Mesenchymal stem cell (in vitro differentiated cells and primary cell): ENCODE measurements around the gene TMEM165.

Experiments
- DNase-seq: peaks from one replicate; pipeline ENCODE4 v3.0.0-alpha.2; 2013
- H2AFZ ChIP-seq: one replicate; pipeline ENCODE4 v1.6.1; 2013; ENCODE audit warnings: low read depth, mild to moderate bottlenecking, control low read depth, inconsistent platforms, low read length, moderate library complexity
- H2AK5ac ChIP-seq: 2 replicates; pipeline ENCODE4 v1.6.1; 2013; ENCODE audit warnings: low read length, moderate library complexity, mild to moderate bottlenecking, inconsistent platforms; ENCODE audit not compliant: severe bottlenecking
- H2BK120ac ChIP-seq: one replicate; pipeline ENCODE4 v1.6.1; 2013; ENCODE audit warnings: low read depth, mild to moderate bottlenecking, inconsistent platforms, low read length, moderate library complexity
- H2BK12ac ChIP-seq, 2 experiments: one replicate each; pipeline ENCODE4 v1.6.1; 2013; ENCODE audit warnings: inconsistent platforms in 2 of 2, low read length in 2 of 2, mild to moderate bottlenecking in 2 of 2, moderate library complexity in 2 of 2, control low read depth in 1 of 2
- H2BK15ac ChIP-seq: one replicate; pipeline ENCODE4 v1.6.1; 2013; ENCODE audit warnings: mild to moderate bottlenecking, low read depth, inconsistent platforms; ENCODE audit not compliant: poor library complexity, severe bottlenecking
- H2BK5ac ChIP-seq: 2 replicates; pipeline ENCODE4 v1.6.1; 2013; ENCODE audit warnings: low read depth, mild to moderate bottlenecking, low read length, control low read depth, inconsistent platforms; ENCODE audit not compliant: poor library complexity, severe bottlenecking
- H3K14ac ChIP-seq, 2 experiments: one replicate each; pipeline ENCODE4 v1.6.1; 2013; ENCODE audit warnings: inconsistent platforms in 2 of 2, low read length in 2 of 2, control low read depth in 1 of 2, mild to moderate bottlenecking in 1 of 2, moderate library complexity in 1 of 2
- H3K18ac ChIP-seq, 2 experiments: one replicate each; pipeline ENCODE4 v1.6.1; 2013; ENCODE audit warnings: inconsistent platforms in 2 of 2, low read length in 2 of 2, control low read depth in 1 of 2, low read depth in 1 of 2, mild to moderate bottlenecking in 1 of 2
- H3K23ac ChIP-seq, 2 experiments: one replicate each; pipeline ENCODE4 v1.6.1; 2013; ENCODE audit warnings: inconsistent platforms in 2 of 2, low read length in 2 of 2, mild to moderate bottlenecking in 2 of 2, moderate library complexity in 2 of 2, control low read depth in 1 of 2
- H3K27ac ChIP-seq: 2 replicates; pipeline ENCODE4 v1.5.1; 2013; ENCODE audit warnings: mild to moderate bottlenecking, moderate library complexity, low read length, control low read depth, inconsistent platforms; ENCODE audit not compliant: poor library complexity, severe bottlenecking
- H3K27me3 ChIP-seq, 2 experiments: 2 replicates each; pipeline versions ENCODE4 v1.6.1 to v1.7.0; 2013; ENCODE audit warnings: low read length in 2 of 2, mild to moderate bottlenecking in 2 of 2, moderate library complexity in 2 of 2, control low read depth in 1 of 2, inconsistent platforms in 1 of 2; ENCODE audit not compliant: control insufficient read depth in 1 of 2, insufficient read depth in 1 of 2
- H3K36me3 ChIP-seq, 2 experiments: 2 replicates each; pipeline versions ENCODE4 v1.6.1 to v1.7.0; 2013; ENCODE audit warnings: low read length in 2 of 2, control low read depth in 1 of 2, inconsistent platforms in 1 of 2, low read depth in 1 of 2, mild to moderate bottlenecking in 1 of 2; ENCODE audit not compliant: insufficient read depth in 2 of 2, control insufficient read depth in 1 of 2
- H3K4ac ChIP-seq, 2 experiments: one replicate each; pipeline ENCODE4 v1.6.1; 2013; ENCODE audit warnings: inconsistent platforms in 2 of 2, low read length in 2 of 2, mild to moderate bottlenecking in 2 of 2, moderate library complexity in 2 of 2, control low read depth in 1 of 2, low read depth in 1 of 2
- H3K4me1 ChIP-seq: 2 replicates; pipeline ENCODE4 v1.6.1; 2013; ENCODE audit warnings: low read depth, low read length, control low read depth; ENCODE audit not compliant: control insufficient read depth, insufficient read depth
- H3K4me2 ChIP-seq: 2 replicates; pipeline ENCODE4 v1.6.1; 2013; ENCODE audit warnings: low read length, mild to moderate bottlenecking, inconsistent platforms; ENCODE audit not compliant: poor library complexity, severe bottlenecking
- H3K4me3 ChIP-seq, 2 experiments: 2 replicates each; pipeline versions ENCODE4 v1.5.1 to v1.7.0; 2013; ENCODE audit warnings: low read length in 2 of 2, mild to moderate bottlenecking in 2 of 2, control low read depth in 1 of 2, low read depth in 1 of 2; ENCODE audit not compliant: insufficient read depth in 1 of 2
- H3K79me1 ChIP-seq: replicated peaks from 2 replicates; pipeline ENCODE4 v1.6.1; 2013; ENCODE audit warnings: mild to moderate bottlenecking, control low read depth, low read length, inconsistent platforms; ENCODE audit not compliant: poor library complexity, severe bottlenecking
- H3K9ac ChIP-seq: 2 replicates; pipeline ENCODE4 v1.7.0; 2013; ENCODE audit warnings: mild to moderate bottlenecking, low read length, moderate library complexity
- H3K9me3 ChIP-seq: 2 replicates; pipeline ENCODE4 v1.7.0; 2013; ENCODE audit warnings: mild to moderate bottlenecking, low read length; ENCODE audit not compliant: control insufficient read depth
- H4K8ac ChIP-seq: one replicate; pipeline ENCODE4 v1.6.1; 2013; ENCODE audit warnings: inconsistent platforms, mild to moderate bottlenecking, low read length, moderate library complexity
- H4K91ac ChIP-seq: one replicate; pipeline ENCODE4 v1.6.1; 2013; ENCODE audit warnings: mild to moderate bottlenecking, low read length, inconsistent platforms
- WGBS: methylation state at CpG from one replicate; pipeline ENCODE4 v1.1.7; 2013; ENCODE audit warnings: mixed read lengths; 5-methylcytosine and 5-hydroxymethylcytosine counted together

TMEM165 gene

GRCh38 chr4:55399581-55399980 lies 3.8 kb downstream of the TMEM165 start:
- H3K23ac ChIP-seq = no peak overlapping the region
- no peak overlapping the region for H4K8ac ChIP-seq
- peaks cover under 1% of the 10 kb centered on the region for H3K79me1 ChIP-seq
- no peak overlapping the region for H2BK12ac ChIP-seq
- H2BK5ac ChIP-seq = no peak overlapping the region
- H3K27me3 ChIP-seq = no peaks in the 10 kb centered on the region
- no peak overlapping the region for H3K4ac ChIP-seq
- H2BK120ac ChIP-seq = no peak overlapping the region
- no peak overlapping the region for H3K27ac ChIP-seq
- no peak for DNase-seq
- H3K36me3 ChIP-seq = peaks cover 6 to 36% of the 10 kb centered on the region in 2 experiments
- no peaks in the 10 kb centered on the region for H3K9me3 ChIP-seq
- no peak overlapping the region for H3K4me2 ChIP-seq
- H2AFZ ChIP-seq = no peak overlapping the region
- H3K9ac ChIP-seq = peak overlapping the region; percentile 96
- no peak overlapping the region for H2BK15ac ChIP-seq
- WGBS = no CpG with 5 or more reads among the region's 1 CpG
- H3K14ac ChIP-seq = no peak overlapping the region
- H3K4me1 ChIP-seq = peaks cover 2% of the 10 kb centered on the region
- H4K91ac ChIP-seq = no peak overlapping the region
- peak overlapping the region in 1 of 2 experiments; percentile 80 for H3K4me3 ChIP-seq
- H2AK5ac ChIP-seq = no peak overlapping the region
- H3K18ac ChIP-seq = no peak overlapping the region

GRCh38 chr4:55405073-55405472 lies 9.3 kb downstream of the TMEM165 start:
- Histone ChIP-seq H3K14ac (no peak overlapping the region), H2BK5ac (no peak overlapping the region), H3K4ac (no peak overlapping the region), H3K36me3 (peaks cover 12 to 62% of the 10 kb centered on the region in 2 experiments), H3K27ac (no peak overlapping the region), H2AFZ (no peak overlapping the region), H2BK120ac (no peak overlapping the region), H3K23ac (no peak overlapping the region), H3K18ac (no peak overlapping the region), H4K8ac (no peak overlapping the region), H4K91ac (no peak overlapping the region), H3K27me3 (no peaks in the 10 kb centered on the region), H3K9me3 (no peaks in the 10 kb centered on the region), H3K4me1 (peaks cover 2% of the 10 kb centered on the region), H3K9ac (no peak overlapping the region), H3K4me3 (no peak overlapping the region), H2BK15ac (no peak overlapping the region), H2AK5ac (no peak overlapping the region), H3K79me1 (no peaks in the 10 kb centered on the region), H2BK12ac (no peak overlapping the region), H3K4me2 (no peak overlapping the region)
- WGBS = 98% methylated on average over 2 of the region's 3 CpGs
- DNase-seq = no peak

- no peak overlapping the region for H3K23ac ChIP-seq
- no peaks in the 10 kb centered on the region for H3K79me1 ChIP-seq
- no peak overlapping the region for H2AK5ac ChIP-seq
- H2BK120ac ChIP-seq = no peak overlapping the region
- H4K8ac ChIP-seq = no peak overlapping the region
- no peak overlapping the region for H2BK5ac ChIP-seq
- no peak overlapping the region for H3K4me3 ChIP-seq
- no peak overlapping the region for H2BK15ac ChIP-seq
- no peak overlapping the region for H3K27ac ChIP-seq
- no peaks in the 10 kb centered on the region for H3K9me3 ChIP-seq
- no peak overlapping the region for H4K91ac ChIP-seq
- H3K27me3 ChIP-seq = no peaks in the 10 kb centered on the region
- no peak overlapping the region for H3K14ac ChIP-seq
- H2AFZ ChIP-seq = no peak overlapping the region
- H3K4me1 ChIP-seq = peaks cover 2% of the 10 kb centered on the region
- H3K4ac ChIP-seq = no peak overlapping the region
- H3K9ac ChIP-seq = no peak overlapping the region
- 100% methylated on average over 1 of the region's 2 CpGs for WGBS
- no peak overlapping the region for H2BK12ac ChIP-seq
- no peak for DNase-seq
- peaks cover 12 to 63% of the 10 kb centered on the region in 2 experiments for H3K36me3 ChIP-seq
- no peak overlapping the region for H3K4me2 ChIP-seq
- no peak overlapping the region for H3K18ac ChIP-seq
Measured at GRCh38 chr4:55406545-55406944, 10.8 kb downstream of the TMEM165 start.

- Histone ChIP-seq H3K4me3 (no peak overlapping the region), H2AFZ (no peak overlapping the region), H3K4me2 (no peak overlapping the region), H2BK120ac (no peak overlapping the region), H3K27me3 (no peaks in the 10 kb centered on the region), H3K18ac (no peak overlapping the region), H3K14ac (no peak overlapping the region), H3K4ac (no peak overlapping the region), H2BK15ac (no peak overlapping the region), H2AK5ac (no peak overlapping the region), H3K4me1 (peaks cover 2% of the 10 kb centered on the region), H4K8ac (no peak overlapping the region), H3K27ac (no peak overlapping the region), H3K79me1 (no peaks in the 10 kb centered on the region), H3K36me3 (peaks cover 12 to 66% of the 10 kb centered on the region in 2 experiments), H4K91ac (no peak overlapping the region), H2BK12ac (no peak overlapping the region), H3K9me3 (no peaks in the 10 kb centered on the region), H3K9ac (peak overlapping the region; percentile 20), H2BK5ac (no peak overlapping the region), H3K23ac (peak overlapping the region in 1 of 2 experiments; percentile 46)
- WGBS = 98% methylated on average over 2 of the region's 3 CpGs
- no peak for DNase-seq
Measured at GRCh38 chr4:55407119-55407518, 11.4 kb downstream of the TMEM165 start.
